Measurements from ENCODE around the gene ZNF318.

- no peak for TF ChIP-seq TAF1 (IDR thresholded peaks at IDR 0.05; ENCODE audit: borderline replicate concordance, low read depth, low read length)
- TF ChIP-seq POLR2AphosphoS5 (IDR thresholded peaks at IDR 0.05; ENCODE audit: low read depth, low read length), result no peak
- no peak for TF ChIP-seq POLR2A (IDR thresholded peaks at IDR 0.05; ENCODE audit: low read depth, low read length)
These were observed 69.8 kb downstream of the ZNF318 start for GRCh38 chr6:43299338-43300293.

Measured in GM12892 (cell line).